ENCODE data around the gene PSMD5. TPM values are rescaled to one million over a fixed set of nuclear protein-coding genes. Genes with fewer than 3 reads are reported as not detected.

Gene PSMD5
- total and polyA plus RNA-seq, 2 of the 4 experiments (the other 2 are of a cell fraction) = 25.6 to 26.1 TPM

DNA sequence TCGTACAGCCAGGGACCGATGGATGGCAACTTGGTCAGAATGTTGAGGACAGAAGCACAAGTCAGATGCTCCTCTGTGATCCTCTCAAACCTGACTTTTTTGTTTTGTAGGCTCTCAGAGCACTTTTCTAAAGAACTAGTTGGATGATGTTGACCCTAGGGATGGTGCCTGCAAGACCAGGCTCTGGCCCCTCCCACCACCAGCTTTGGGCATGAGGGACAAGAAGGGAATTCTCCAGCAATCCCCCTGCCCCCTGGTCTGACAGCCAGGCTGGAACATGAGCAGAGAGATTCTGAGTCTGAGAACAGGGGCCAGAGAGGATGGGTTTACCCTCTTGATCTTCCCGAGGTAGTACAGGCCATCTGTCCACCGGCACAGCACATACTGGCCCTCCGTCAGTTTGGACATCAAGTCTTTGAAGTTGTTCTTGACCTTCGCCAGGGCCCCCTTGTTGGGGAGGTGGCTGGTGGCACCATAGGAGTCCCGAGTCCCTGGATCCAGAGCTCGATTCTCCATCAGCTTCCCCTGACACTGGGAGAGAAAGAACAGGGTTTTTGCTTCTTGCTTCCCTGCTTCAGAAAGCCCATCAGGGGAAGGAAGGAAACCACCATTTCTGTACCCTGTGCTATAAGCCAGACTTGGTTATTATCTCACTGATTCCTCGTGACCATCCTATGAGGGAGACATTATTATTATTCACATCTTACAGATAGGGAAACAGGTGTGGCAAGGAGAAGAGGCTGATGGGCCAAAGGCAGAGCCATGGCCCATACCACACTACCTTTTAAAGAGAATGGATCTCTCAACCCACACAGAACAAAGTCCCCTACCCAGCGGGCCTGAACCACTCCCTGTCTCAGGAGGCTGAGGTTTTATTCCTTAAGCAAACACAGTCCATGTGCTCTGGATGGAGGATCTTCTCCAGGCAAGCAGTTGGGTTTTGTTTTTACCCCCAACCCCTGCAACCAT lies 31.8 kb upstream of the PSMD5 start:
- in situ Hi-C loops (cut with MboI; ENCODE audit: low sequenced_read_pairs) = loop anchor here (5.0 kb wide), 1 partner anchor 63 kb away; no protein-coding TSS in a partner anchor
- H3K27ac ChIP-seq (ENCODE audit: insufficient read depth, low read length) = no peak overlapping the region
- BruUV-seq (replicated peaks) = no TSS peak

More for the DNA sequence above, 31.8 kb upstream of the PSMD5 start:
- dilution Hi-C loops (cut with HindIII; ENCODE audit: low sequenced_read_pairs, unreplicated experiment) = no loop called here
- Histone ChIP-seq H2BK15ac (ENCODE audit: low read depth, low read length) (no peak overlapping the region), H3K9ac (ENCODE audit: low read depth, low read length) (no peak overlapping the region), H2BK20ac (ENCODE audit: low read depth, low read length) (peak overlapping the region; percentile 24; the same call in 1 of the 2 replicates), H3K56ac (ENCODE audit: extremely low read depth, insufficient read depth, low read length) (no peak overlapping the region), H4K91ac (ENCODE audit: insufficient read depth, low read depth, low read length) (peak overlapping the region; percentile 2; the same call in 1 of the 2 replicates), H2AFZ (replicated peaks; ENCODE audit: low read length, poor library complexity) (no peak overlapping the region), H3K9me3 (ENCODE audit: control insufficient read depth, insufficient read depth, low read length) (no peaks in the 10 kb centered on the region), H2BK5ac (ENCODE audit: low read depth, low read length, poor library complexity, severe bottlenecking) (no peak overlapping the region), H3K9me1 (ENCODE audit: insufficient read depth, low read length) (peaks cover 28% of the 10 kb centered on the region; the same call in 1 of the 2 replicates), H4K5ac (ENCODE audit: low read depth, low read length) (no peak overlapping the region), H3K14ac (replicated peaks; ENCODE audit: low read depth, low read length) (peak overlapping the region; percentile 69), H2AK9ac (replicated peaks; ENCODE audit: low read depth, low read length, poor library complexity) (peak overlapping the region; percentile 43), H2AK5ac (ENCODE audit: low read depth, low read length) (peak overlapping the region; percentile 25; the same call in 1 of the 2 replicates), H3K27me3 (ENCODE audit: control insufficient read depth, insufficient read depth, low read length) (no peaks in the 10 kb centered on the region), H3K23ac (ENCODE audit: low read depth, low read length) (peak overlapping the region; percentile 98; the same call in 1 of the 2 replicates), H4K20me1 (ENCODE audit: insufficient read depth, low read length) (no peaks in the 10 kb centered on the region), H3K4me1 (ENCODE audit: control insufficient read depth, insufficient read depth, low read length) (peaks cover 19% of the 10 kb centered on the region), H3K4me2 (ENCODE audit: low read depth, low read length) (no peak overlapping the region), H2BK120ac (ENCODE audit: low read depth, low read length) (no peak overlapping the region), H4K8ac (ENCODE audit: low read depth in 2 of 2, low read length in 2 of 2) (peak overlapping the region in 1 of 2 experiments; percentile 33; a peak in 1 of 4 replicates), H3K79me1 (ENCODE audit: low read depth in 1 of 2, low read length in 2 of 2) (peaks cover 19 to 52% of the 10 kb centered on the region in 2 experiments), H3K18ac (ENCODE audit: low read depth, low read length) (no peak overlapping the region), H3K4ac (ENCODE audit: low read depth, low read length) (peak overlapping the region; percentile 57), H3K4me3 (ENCODE audit: insufficient read depth, low read depth, low read length) (no peak overlapping the region), H3K36me3 (ENCODE audit: control insufficient read depth, insufficient read depth, low read length) (peaks cover 16% of the 10 kb centered on the region)
- ChIA-PET CTCF (no interaction called here), POLR2A (ENCODE audit: unreplicated experiment) (no interaction called here)
- intact Hi-C loops (cut with micrococcal nuclease) = loop anchor here (5.0 kb wide), 1 partner anchor 198 kb away; the partner anchor contains the start of gene CNTRL
- ATAC-seq (ENCODE audit: low read depth) (no peak), DNase-seq (no peak)
- WGBS, 2 experiments (ENCODE audit: extremely low coverage in 2 of 2, insufficient read length in 1 of 2) = 83% methylated on average over 4 of the region's 10 CpGs; no CpG with 5 or more reads in 1 of the 2 experiments
- TF ChIP-seq NFE2L2 (IDR thresholded peaks at IDR 0.05; ENCODE audit: low read depth, low read length) (no peak), RFX5 (IDR thresholded peaks at IDR 0.05; ENCODE audit: low read depth, low read length) (no peak), CEBPB (IDR thresholded peaks at IDR 0.05; ENCODE audit: low read depth, low read length) (no peak), MXI1 (IDR thresholded peaks at IDR 0.05; ENCODE audit: borderline replicate concordance, low read depth, low read length) (no peak), CHD1 (IDR thresholded peaks at IDR 0.05; ENCODE audit: low read depth, low read length) (no peak), SMC3 (IDR thresholded peaks at IDR 0.05; ENCODE audit: low read depth, low read length) (no peak), RCOR1 (IDR thresholded peaks at IDR 0.05; ENCODE audit: insufficient replicate concordance, low read length) (no peak), RAD21 (IDR thresholded peaks at IDR 0.05; ENCODE audit: low read length) (no peak), POLR2A (IDR thresholded peaks at IDR 0.05; ENCODE audit: low read depth, low read length) (no peak), MAZ (IDR thresholded peaks at IDR 0.05; ENCODE audit: borderline replicate concordance, low read depth, low read length) (no peak)
- TF ChIP-seq, protein P1, sequence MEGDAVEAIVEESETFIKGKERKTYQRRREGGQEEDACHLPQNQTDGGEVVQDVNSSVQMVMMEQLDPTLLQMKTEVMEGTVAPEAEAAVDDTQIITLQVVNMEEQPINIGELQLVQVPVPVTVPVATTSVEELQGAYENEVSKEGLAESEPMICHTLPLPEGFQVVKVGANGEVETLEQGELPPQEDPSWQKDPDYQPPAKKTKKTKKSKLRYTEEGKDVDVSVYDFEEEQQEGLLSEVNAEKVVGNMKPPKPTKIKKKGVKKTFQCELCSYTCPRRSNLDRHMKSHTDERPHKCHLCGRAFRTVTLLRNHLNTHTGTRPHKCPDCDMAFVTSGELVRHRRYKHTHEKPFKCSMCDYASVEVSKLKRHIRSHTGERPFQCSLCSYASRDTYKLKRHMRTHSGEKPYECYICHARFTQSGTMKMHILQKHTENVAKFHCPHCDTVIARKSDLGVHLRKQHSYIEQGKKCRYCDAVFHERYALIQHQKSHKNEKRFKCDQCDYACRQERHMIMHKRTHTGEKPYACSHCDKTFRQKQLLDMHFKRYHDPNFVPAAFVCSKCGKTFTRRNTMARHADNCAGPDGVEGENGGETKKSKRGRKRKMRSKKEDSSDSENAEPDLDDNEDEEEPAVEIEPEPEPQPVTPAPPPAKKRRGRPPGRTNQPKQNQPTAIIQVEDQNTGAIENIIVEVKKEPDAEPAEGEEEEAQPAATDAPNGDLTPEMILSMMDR (conservative IDR thresholded peaks at IDR 0.05; ENCODE audit: low read depth, low read length) = no peak

Measured in IMR-90 (cell line).